Stimulated activated CD4-positive, alpha-beta T cell treated with anti-CD3 and anti-CD28 coated beads, Interleukin-1b, Interleukin-23, amount 100 ng/mL, for 24 hours (primary cell): Measurements from ENCODE around the gene CRYL1.
A peak's percentile ranks its signal among the peaks of the same experiment; 100 is the strongest.

Experiments used
- DNase-seq, 4 experiments: peaks; one replicate each; pipeline ENCODE4 v3.0.0-alpha.2; 2020; ENCODE audit warnings: low read depth in 4 of 4, low spot score in 1 of 4

CRYL1 gene

GRCh38 chr13:20525601-20526544, at the start of gene CRYL1:
CRYL1 (minus strand) TSS chr13:20525857; CDS start chr13:20525794, 63 bp downstream.
- peak; percentile 33 to 59 (median 46) for DNase-seq

GRCh38 chr13:20573636-20574035, 48.0 kb upstream of the CRYL1 start:
- no peak for DNase-seq

- no peak for DNase-seq
These were observed 47.5 kb upstream of the CRYL1 start for GRCh38 chr13:20573186-20573585.

- DNase-seq: no peak
These were observed 46.0 kb upstream of the CRYL1 start for GRCh38 chr13:20571676-20572075.

- DNase-seq: no peak
These were observed 44.9 kb upstream of the CRYL1 start for GRCh38 chr13:20570517-20570916.

- DNase-seq: no peak
These were observed 42.3 kb upstream of the CRYL1 start for GRCh38 chr13:20567881-20568528.

- peak; percentile 38 to 77 (median 65) for DNase-seq
These were observed 41.5 kb upstream of the CRYL1 start, which contains the start of gene IFT88 for GRCh38 chr13:20566898-20567874. IFT88 (plus strand) TSS chr13:20567157; CDS start chr13:20574386, 7,229 bp downstream.

GRCh38 chr13:20566468-20566897, 40.8 kb upstream of the CRYL1 start:
- DNase-seq: peak in 2 of 4 experiments; percentile 4 to 5

GRCh38 chr13:20565115-20565736, 39.6 kb upstream of the CRYL1 start:
- no peak for DNase-seq

- DNase-seq: no peak
These were observed 36.1 kb upstream of the CRYL1 start for GRCh38 chr13:20561741-20562140.

- DNase-seq: no peak
These were observed 34.2 kb upstream of the CRYL1 start for GRCh38 chr13:20559659-20560356.

- no peak for DNase-seq
These were observed 33.3 kb upstream of the CRYL1 start for GRCh38 chr13:20558982-20559381.

- DNase-seq: no peak
These were observed 27.7 kb upstream of the CRYL1 start for GRCh38 chr13:20553311-20553710.

GRCh38 chr13:20550799-20551198, 25.1 kb upstream of the CRYL1 start:
- DNase-seq: no peak

- DNase-seq: no peak
These were observed 21.8 kb upstream of the CRYL1 start for GRCh38 chr13:20547479-20547908.

- no peak for DNase-seq
These were observed 20.9 kb upstream of the CRYL1 start for GRCh38 chr13:20546556-20546955.

- no peak for DNase-seq
These were observed 18.7 kb upstream of the CRYL1 start for GRCh38 chr13:20544201-20544923.

GRCh38 chr13:20536992-20537391, 11.3 kb upstream of the CRYL1 start:
- no peak for DNase-seq

- no peak for DNase-seq
These were observed 8.5 kb upstream of the CRYL1 start for GRCh38 chr13:20534038-20534608.
